Epithelial cell of esophagus (primary cell): ENCODE data around the gene HNRNPK.
"Not testable (repeated sequence)": the region's sequence is repeated elsewhere in the genome, so short reads cannot be mapped to it uniquely, and the experiment has no call there.

Experiments used
- DNase-seq: peaks from one replicate; pipeline ENCODE4 v3.0.0; 2010; ENCODE audit warnings: low read depth
- H3K4me3 ChIP-seq: 2 replicates; pipeline ENCODE4 v1.5.1; 2011; ENCODE audit warnings: mild to moderate bottlenecking, low read length, control low read depth
- CTCF ChIP-seq: IDR thresholded peaks from 2 replicates; pipeline ENCODE4 v1.5.1; 2011; ENCODE audit warnings: low read depth, mild to moderate bottlenecking, low read length, control low read depth, inconsistent platforms; ENCODE audit not compliant: insufficient read depth; ENCODE audit errors: missing control alignments

HNRNPK gene

GRCh38 chr9:83956436-83957247 is 23.4 kb downstream of the HNRNPK start:
- no peak for TF ChIP-seq CTCF
- peak; percentile 50 for DNase-seq

GRCh38 chr9:83956086-83956435 is 24.0 kb downstream of the HNRNPK start:
- peak overlapping the region; percentile 61 for H3K4me3 ChIP-seq
- no peak for DNase-seq
- no peak for TF ChIP-seq CTCF

More at GRCh38 chr9:83956436-83957247, 23.4 kb downstream of the HNRNPK start:
- peak overlapping the region; percentile 61 for H3K4me3 ChIP-seq

- not testable (repeated sequence) for H3K4me3 ChIP-seq, DNase-seq
These were observed 31.9 kb downstream of the HNRNPK start for GRCh38 chr9:83948096-83948495.

- DNase-seq = no peak
- no peak for TF ChIP-seq CTCF
- no peak overlapping the region for H3K4me3 ChIP-seq
These were observed 39.3 kb downstream of the HNRNPK start for GRCh38 chr9:83940590-83941303.

- H3K4me3 ChIP-seq = no peak overlapping the region
- TF ChIP-seq CTCF = peak; percentile 73
- DNase-seq = peak; percentile 76
These were observed 42.1 kb downstream of the HNRNPK start for GRCh38 chr9:83937861-83938455.

GRCh38 chr9:83936523-83936922 is 43.5 kb downstream of the HNRNPK start:
- no peak for DNase-seq
- no peak overlapping the region for H3K4me3 ChIP-seq
- TF ChIP-seq CTCF = no peak

GRCh38 chr9:83935276-83935935 is 44.6 kb downstream of the HNRNPK start:
- no peak overlapping the region for H3K4me3 ChIP-seq
- TF ChIP-seq CTCF = no peak
- peak; percentile 61 for DNase-seq
